H1 (cell line): ENCODE results near the gene COL16A1. TPM values are rescaled to one million over a fixed set of nuclear protein-coding genes. Genes with fewer than 3 reads are reported as not detected.

Experiments used
- BCL11A ChIP-seq, 2 experiments: IDR thresholded peaks; one replicate each; pipeline ENCODE4 v1.6.1; 2011; ENCODE audit warnings: low read depth in 2 of 2, low read length in 2 of 2, mild to moderate bottlenecking in 2 of 2
- E2F6 ChIP-seq: IDR thresholded peaks from 2 replicates; pipeline ENCODE4 v1.6.1; 2012; ENCODE audit warnings: inconsistent platforms
- ZNF274 ChIP-seq: IDR thresholded peaks from 2 replicates; pipeline ENCODE4 v1.7.0; 2012; ENCODE audit warnings: low read length, borderline replicate concordance; ENCODE audit errors: extremely low read depth
- polyA plus RNA-seq, 7 experiments: library from polyadenylated mRNA; depleted of rRNA in 3 of 7; stranded (reverse) in 5 of 7; unstranded in 2 of 7; fragments of >200 nt in 5 of 7; fragments of 200-250 nt in 2 of 7; gene quantifications; 1 replicate in 5 of 7; 2 replicates in 1 of 7; 4 replicates in 1 of 7; pipeline versions ENCODE4 v1.2.1 to v1.2.3, GENCODE V29; 2011 to 2013; ENCODE audit warnings: missing spikeins in 2 of 7, mixed read lengths in 2 of 7
- total RNA-seq: library from RNA; stranded (reverse); fragmentation: NEBNext Ultra II Directional; extraction: Animal tissue kit (Norgen Biotek cat#: 25700); gene quantifications from 2 replicates; pipeline ENCODE4 v1.2.1, GENCODE V29; 2021

Gene COL16A1
- total and polyA plus RNA-seq, 2 of the 8 experiments (the other 6 are each of a cell fraction or from before 2014, with no cell fraction given), result 2.0 to 10.5 TPM

- no peak for TF ChIP-seq ZNF274
- TF ChIP-seq BCL11A (IDR thresholded peaks at IDR 0.05; ENCODE audit: low read depth in 2 of 2, low read length in 2 of 2), result no peak
- no peak for TF ChIP-seq E2F6
Measured at GRCh38 chr1:31668303-31668883, 35.4 kb downstream of the COL16A1 start (continued).
